Kidney capillary endothelial cell (primary cell): ENCODE data around the gene SMIM22.

Source experiments
- DNase-seq: peaks from one replicate; pipeline ENCODE4 v3.0.0-alpha.2; 2018; ENCODE audit warnings: low spot score

The SMIM22 gene

GRCh38 chr16:4795828-4796572, 831 bp downstream of the SMIM22 start:
- no peak for DNase-seq

GRCh38 chr16:4796982-4797804, 2.0 kb downstream of the SMIM22 start:
- no peak for DNase-seq

GRCh38 chr16:4797805-4798252, 2.7 kb downstream of the SMIM22 start:
- DNase-seq: no peak

- DNase-seq: no peak
These were observed 3.3 kb downstream of the SMIM22 start for GRCh38 chr16:4798456-4798855.

GRCh38 chr16:4799171-4799855, 4.1 kb downstream of the SMIM22 start:
- DNase-seq: no peak

GRCh38 chr16:4800290-4801041, 5.3 kb downstream of the SMIM22 start:
- DNase-seq: no peak

GRCh38 chr16:4801051-4801961, 6.1 kb downstream of the SMIM22 start:
- no peak for DNase-seq

- DNase-seq: peak; percentile 29
These were observed 6.9 kb downstream of the SMIM22 start, which contains the start of gene ROGDI for GRCh38 chr16:4801962-4802658. Gene ROGDI, minus strand, starts transcription at chr16:4802633. Its CDS starts 62 bp downstream, at chr16:4802571.

GRCh38 chr16:4802659-4803287, 7.6 kb downstream of the SMIM22 start:
- peak; percentile 84 for DNase-seq

- DNase-seq: no peak
These were observed 8.3 kb downstream of the SMIM22 start for GRCh38 chr16:4803401-4803844.

GRCh38 chr16:4803898-4804762, 9.0 kb downstream of the SMIM22 start:
- DNase-seq: no peak

GRCh38 chr16:4805231-4805630, 10.1 kb downstream of the SMIM22 start:
- DNase-seq: no peak

- DNase-seq: no peak
These were observed 11.1 kb downstream of the SMIM22 start for GRCh38 chr16:4806280-4806679.

- no peak for DNase-seq
These were observed 16.1 kb downstream of the SMIM22 start for GRCh38 chr16:4811242-4811641.

- DNase-seq: no peak
These were observed 16.6 kb downstream of the SMIM22 start for GRCh38 chr16:4811773-4812172.

GRCh38 chr16:4813251-4814003, 18.3 kb downstream of the SMIM22 start:
- no peak for DNase-seq

- no peak for DNase-seq
These were observed 18.9 kb downstream of the SMIM22 start for GRCh38 chr16:4814046-4814445.
